GM19193 (cell line): ENCODE results near the gene MRPL11.

Source experiments
- POLR2A ChIP-seq: IDR thresholded peaks from 4 replicates; pipeline ENCODE4 v1.6.1; 2011; ENCODE audit not compliant: insufficient read depth, insufficient read length; ENCODE audit errors: extremely low read depth

Gene MRPL11

DNA sequence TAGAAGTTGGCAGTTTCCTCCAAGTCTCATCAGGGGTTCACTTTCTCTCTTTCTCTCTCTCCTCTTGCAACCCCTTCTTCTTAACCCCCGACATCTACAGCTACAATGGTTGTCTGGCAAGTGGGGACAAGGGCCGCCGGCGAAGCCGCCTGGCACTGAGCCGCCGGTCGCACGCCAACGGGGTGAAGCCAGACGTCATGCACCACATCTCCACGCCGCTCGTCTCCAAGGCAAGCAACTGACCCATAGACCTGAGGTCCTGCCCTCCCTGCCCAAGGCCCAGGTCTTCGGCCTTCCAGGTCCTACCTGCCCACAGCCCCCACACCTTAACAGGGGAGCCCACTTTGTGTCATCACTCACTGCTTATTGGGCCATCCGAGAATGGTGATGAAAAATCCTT lies 32.5 kb upstream of the MRPL11 start:
- TF ChIP-seq POLR2A = no peak

DNA sequence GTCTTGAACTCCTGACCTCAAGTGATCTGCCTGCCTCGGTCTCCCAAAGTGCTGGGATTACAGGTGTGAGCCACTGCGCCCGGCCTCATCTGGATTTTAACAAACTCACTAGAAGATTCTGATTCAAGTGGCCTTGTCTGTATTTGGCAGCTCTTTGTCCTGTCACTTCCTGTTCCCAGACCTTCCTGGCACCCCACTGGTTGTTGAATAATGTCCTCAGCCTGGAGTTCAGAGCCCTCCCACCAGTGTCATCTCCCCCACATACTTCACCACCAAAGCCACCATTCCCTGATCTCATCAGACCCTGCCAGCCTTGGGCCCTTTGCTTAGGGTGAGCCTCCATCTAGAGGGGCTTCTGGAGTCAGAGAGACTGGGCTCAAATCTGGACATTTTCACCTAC lies 31.4 kb upstream of the MRPL11 start:
- TF ChIP-seq POLR2A = no peak

- no peak for TF ChIP-seq POLR2A
These were observed 30.8 kb upstream of the MRPL11 start for GRCh38 chr11:66469441-66469840.

- TF ChIP-seq POLR2A = no peak
These were observed 30.0 kb upstream of the MRPL11 start for GRCh38 chr11:66468691-66469090.

DNA sequence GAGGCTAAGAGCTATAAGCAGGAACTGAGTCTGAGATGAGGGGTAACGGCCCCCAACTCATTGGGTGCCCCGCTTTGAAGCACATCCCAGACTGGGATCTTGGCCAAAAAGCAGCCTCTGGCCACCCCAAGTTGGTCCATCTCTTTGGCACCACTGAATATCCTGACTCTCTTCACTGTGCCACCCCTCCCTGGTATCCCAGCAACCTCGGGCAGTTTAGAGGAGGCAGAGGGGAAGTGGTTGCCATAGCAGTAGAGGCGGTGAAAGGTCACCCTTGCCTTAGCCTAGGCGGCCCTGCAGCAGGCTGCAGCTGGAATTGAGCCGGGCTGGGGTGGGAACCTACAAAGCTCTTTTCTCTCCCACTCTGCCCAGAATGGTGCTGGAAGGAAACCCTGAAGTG lies 29.1 kb upstream of the MRPL11 start:
- no peak for TF ChIP-seq POLR2A

DNA sequence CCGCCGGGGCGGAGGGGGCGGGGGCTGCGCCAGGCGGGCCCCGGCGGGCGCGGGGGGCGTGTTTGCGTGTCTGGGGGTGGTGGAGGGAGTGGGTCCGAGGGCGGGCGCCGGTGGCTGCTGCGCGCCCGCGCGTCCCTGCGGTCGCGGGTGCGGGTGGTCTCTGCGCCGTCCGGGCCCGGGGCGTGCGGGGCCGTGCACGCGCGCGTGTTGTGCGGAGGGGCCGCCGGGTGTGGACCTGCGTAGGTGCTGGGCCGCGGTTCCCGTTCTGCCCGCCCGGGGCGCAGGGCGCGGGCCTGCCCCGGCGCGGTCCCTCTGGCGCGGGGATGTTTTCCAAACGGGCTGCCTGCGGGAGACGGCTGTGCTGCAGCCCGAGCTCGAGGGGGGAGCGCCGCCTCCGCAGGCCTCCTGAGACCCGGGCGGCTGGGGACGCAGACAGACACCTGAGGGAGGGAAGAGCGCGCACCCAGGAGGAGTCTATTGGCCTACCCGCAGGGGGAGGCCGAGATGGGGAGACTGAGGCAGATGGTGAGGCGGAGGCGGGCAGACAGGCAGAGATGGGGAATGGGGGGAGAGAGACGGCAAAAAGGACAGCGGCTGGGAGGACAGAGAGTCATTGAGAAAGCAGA lies 28.5 kb upstream of the MRPL11 start:
- TF ChIP-seq POLR2A = no peak

- TF ChIP-seq POLR2A = no peak
These were observed 27.8 kb upstream of the MRPL11 start, which contains the start of gene PELI3 for GRCh38 chr11:66466225-66467033. Gene PELI3 (plus strand): TSS chr11:66466905. CDS start chr11:66468129, 1,224 bp downstream.

DNA sequence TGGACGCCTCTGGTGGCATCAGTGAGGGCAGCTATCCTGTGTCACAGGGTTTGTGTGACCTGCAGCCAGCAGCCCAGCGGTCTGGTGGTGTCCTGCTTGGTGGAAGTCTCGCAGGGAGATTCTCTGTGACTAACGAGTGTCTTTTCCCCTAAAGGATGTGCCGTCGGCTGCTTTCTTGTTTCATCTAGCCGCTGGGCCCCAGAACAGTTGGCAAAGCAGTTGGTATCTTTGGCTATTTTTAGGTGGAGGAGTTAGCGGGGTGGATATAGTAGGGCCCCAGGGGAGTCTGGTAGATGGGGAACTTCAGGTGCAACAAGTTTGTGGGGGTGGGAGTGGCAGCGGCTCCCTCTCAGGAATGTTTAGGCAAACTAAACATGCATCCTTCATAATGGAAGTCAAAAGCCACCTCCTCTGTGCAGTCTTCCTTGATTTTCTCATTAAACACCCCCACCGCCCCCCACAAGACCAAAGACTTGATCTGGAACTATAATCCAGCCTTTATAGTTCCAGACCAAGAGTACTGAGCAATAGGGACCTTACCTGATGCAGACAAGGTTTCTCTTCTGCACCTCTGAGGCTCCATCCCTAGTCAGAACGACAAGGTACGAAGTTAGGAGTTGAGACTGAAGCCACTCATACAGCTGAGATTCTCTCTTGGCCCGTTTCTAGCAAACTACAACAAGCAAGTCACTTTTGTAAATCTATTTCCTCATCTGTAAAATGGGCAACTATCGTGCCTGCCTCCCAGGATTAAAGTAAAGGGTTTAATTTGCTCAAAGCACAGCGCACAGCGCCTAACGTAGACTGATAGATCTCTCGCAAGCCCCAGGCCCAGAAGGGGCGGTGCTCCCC lies 27.0 kb upstream of the MRPL11 start:
- no peak for TF ChIP-seq POLR2A

DNA sequence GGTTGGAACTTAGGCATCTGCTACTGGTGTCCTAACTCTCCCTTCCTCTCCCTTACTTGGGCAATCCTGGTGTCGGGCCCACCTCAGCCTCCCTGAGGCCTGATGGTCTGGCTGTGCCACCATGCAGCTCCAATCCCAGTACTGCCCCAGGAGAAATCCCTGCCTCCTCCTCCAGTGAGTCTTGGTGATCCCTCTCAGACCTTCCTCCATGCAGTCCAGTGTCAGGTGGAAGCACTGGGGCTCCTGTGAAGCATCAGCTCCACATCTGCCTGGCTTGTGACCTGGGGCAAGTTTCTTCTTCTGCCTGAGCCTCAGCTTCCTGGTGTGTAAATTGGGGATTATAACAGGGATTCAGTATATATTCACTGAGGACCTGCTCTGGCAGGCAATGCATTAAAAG lies 26.3 kb upstream of the MRPL11 start:
- no peak for TF ChIP-seq POLR2A

DNA sequence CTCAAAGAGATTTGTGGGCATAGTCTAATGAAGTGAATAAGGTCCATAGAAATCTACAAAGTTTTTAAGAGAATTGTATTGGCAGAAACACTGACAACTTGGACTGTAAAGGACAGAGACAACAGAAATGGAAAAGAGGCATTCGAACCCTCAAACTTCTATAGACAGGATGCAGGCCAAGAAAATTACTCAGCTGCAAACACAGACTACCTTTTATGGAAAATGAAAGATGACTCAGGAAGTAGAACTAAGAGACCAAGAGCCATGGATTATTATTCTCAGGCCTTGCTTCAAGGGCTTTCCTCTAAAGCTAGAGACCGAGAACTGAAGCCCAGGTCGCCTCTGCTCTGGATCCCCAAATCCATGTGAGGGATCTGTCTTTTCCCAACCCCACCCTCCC lies 24.3 kb upstream of the MRPL11 start:
- no peak for TF ChIP-seq POLR2A

GRCh38 chr11:66462010-66462409 lies 23.4 kb upstream of the MRPL11 start:
- TF ChIP-seq POLR2A = no peak

GRCh38 chr11:66459138-66459778 lies 20.6 kb upstream of the MRPL11 start:
- no peak for TF ChIP-seq POLR2A

GRCh38 chr11:66457826-66458225 lies 19.2 kb upstream of the MRPL11 start:
- TF ChIP-seq POLR2A = no peak

DNA sequence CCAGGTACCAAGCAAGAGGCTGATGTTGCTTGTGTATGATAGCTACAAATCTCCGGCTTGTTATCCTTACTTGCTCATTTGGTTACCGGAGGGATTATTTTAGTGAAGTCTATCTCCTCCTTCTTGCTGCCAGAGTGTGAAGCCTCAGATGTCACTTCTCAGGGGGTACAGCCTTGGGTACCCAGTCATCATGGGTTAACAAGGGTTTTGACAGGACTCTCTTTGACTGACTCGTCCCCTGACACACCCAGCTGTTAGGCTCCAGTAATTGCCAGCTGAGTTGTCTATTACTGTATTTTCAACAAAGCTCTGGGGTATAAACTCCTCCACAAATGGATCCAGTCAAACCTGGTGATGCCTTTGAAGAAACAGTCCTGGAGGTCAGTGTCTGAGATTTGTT lies 16.2 kb upstream of the MRPL11 start:
- no peak for TF ChIP-seq POLR2A

DNA sequence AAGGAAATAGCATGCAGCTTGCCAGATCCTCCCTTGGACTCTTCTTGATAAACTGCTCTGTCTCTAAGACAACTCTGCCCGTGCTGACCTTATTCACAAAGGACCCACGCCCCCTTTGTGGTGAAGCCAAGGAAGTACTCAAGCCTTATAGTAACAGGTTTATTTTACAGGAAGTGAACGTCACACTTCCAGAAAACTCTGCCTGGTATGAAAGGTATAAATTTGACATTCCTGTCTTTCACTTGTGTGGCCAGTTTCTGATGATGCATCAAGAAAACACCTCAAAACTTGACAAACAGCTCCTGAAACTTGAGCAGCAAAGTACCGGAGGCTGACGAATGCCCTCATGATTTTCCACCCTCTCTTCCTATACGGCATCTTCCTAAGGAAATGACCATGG lies 15.6 kb upstream of the MRPL11 start:
- no peak for TF ChIP-seq POLR2A
